ENCODE measurements around the gene CHADL. TPM values are rescaled to one million over a fixed set of nuclear protein-coding genes. Genes with fewer than 3 reads are reported as not detected.
"Not testable (repeated sequence)": the region's sequence is repeated elsewhere in the genome, so short reads cannot be mapped to it uniquely, and the experiment has no call there.

CHADL gene
- total RNA-seq, 2 donors from 2014 or later = 1.6 to 3.5 TPM

DNA sequence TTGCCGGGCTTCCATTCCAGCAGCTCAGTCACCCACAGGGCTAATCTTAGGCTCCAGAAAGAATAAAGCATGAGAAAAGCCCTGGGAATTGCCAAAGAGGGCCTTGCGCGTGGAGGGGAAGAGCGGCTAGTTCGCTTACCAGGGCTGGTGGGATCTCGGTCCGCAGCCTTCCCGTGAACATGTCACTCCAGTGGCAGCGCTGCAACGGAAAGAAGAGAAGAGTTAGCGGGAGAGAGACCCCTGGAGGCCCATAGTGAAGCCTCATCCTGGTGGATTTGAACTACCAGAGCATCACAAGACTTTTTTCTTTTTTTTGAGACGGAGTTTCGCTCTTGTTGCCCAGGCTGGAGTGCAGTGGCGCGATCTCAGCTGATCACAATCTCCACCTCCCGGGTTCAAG lies 27.2 kb upstream of the CHADL start:
- DNase-seq (no peak), ATAC-seq (no peak)
- no peaks in the 10 kb centered on the region for H3K9me3 ChIP-seq (ENCODE audit: control insufficient read depth, low read length, poor library complexity, severe bottlenecking)
- peaks cover 7% of the 10 kb centered on the region for H3K4me1 Mint-ChIP-seq
- H3K36me3 Mint-ChIP-seq (ENCODE audit: low read depth) = peaks cover 2% of the 10 kb centered on the region
- H3K27ac Mint-ChIP-seq = no peak overlapping the region
- H3K4me3 Mint-ChIP-seq = no peak overlapping the region
- H3K27me3 Mint-ChIP-seq = no peaks in the 10 kb centered on the region

DNA sequence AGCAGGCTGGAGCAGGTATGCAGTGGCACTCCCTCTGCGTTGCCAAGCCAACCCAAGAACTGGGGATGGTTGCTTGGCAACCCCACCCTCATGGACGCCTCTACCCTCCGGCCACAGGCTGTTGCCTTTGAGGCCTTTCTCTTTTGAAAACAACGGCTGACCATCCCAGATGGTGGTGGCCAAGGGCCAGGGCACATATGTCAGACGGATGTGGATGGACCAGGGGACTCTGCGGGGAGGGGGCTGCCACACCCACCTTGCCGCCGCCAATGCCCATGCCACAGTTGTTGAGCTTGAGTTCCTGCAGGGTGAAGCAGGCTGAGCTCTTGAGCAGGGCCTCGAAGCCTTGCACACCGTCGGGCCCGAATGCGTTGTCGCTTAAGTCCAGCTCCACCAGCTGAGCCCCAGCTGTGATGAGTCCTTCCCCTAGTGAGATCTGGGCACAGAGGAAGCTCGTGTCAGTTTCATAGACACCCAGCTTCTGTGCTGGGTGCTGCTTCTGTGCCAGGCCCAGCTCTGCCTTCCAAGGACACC lies 23.7 kb upstream of the CHADL start:
- no peak for ATAC-seq
- H3K4me1 Mint-ChIP-seq = peaks cover 7% of the 10 kb centered on the region
- H3K4me3 Mint-ChIP-seq = no peak overlapping the region
- peak overlapping the region; percentile 14 for H3K27ac Mint-ChIP-seq
- no peaks in the 10 kb centered on the region for H3K27me3 Mint-ChIP-seq
- no peak for DNase-seq
- no peaks in the 10 kb centered on the region for H3K9me3 ChIP-seq (ENCODE audit: control insufficient read depth, low read length, poor library complexity, severe bottlenecking)
- peaks cover 2% of the 10 kb centered on the region for H3K36me3 Mint-ChIP-seq (ENCODE audit: low read depth)

DNA sequence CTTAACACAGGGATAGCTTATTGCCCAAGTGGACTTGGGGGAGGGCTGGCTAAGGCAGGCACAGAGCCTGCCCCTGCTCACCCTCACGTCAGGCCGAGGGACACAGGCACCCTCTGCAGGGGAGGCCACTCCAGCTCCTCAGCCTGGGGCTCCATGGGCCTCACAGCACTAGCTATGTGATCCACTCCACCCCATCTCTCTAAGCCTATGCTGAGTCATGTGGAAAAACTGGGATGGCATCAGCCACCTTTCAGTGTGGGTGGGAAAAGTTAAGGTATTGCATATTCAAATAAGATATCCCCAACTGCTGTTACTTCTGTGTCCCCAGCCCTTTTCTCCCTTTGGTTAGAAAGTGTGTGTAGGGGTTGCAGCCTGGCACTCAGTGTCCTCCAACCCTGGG lies 23.0 kb upstream of the CHADL start:
- peaks cover 4% of the 10 kb centered on the region for H3K36me3 Mint-ChIP-seq (ENCODE audit: low read depth)

GRCh38 chr22:41262250-41262765 lies 21.6 kb upstream of the CHADL start:
- H3K9me3 ChIP-seq (ENCODE audit: control insufficient read depth, low read length, poor library complexity, severe bottlenecking) = no peaks in the 10 kb centered on the region
- Mint-ChIP-seq H3K36me3 (ENCODE audit: low read depth) (peaks cover 2% of the 10 kb centered on the region), H3K27ac (peak overlapping the region; percentile 27), H3K4me3 (no peak overlapping the region), H3K27me3 (no peaks in the 10 kb centered on the region), H3K4me1 (peaks cover 7% of the 10 kb centered on the region)
- DNase-seq = no peak
- ATAC-seq = no peak

More for the DNA sequence above, 23.0 kb upstream of the CHADL start:
- Mint-ChIP-seq H3K27ac (peak overlapping the region; percentile 81), H3K4me1 (peaks cover 7% of the 10 kb centered on the region), H3K27me3 (no peaks in the 10 kb centered on the region), H3K4me3 (peak overlapping the region; percentile 31)
- H3K9me3 ChIP-seq (ENCODE audit: control insufficient read depth, low read length, poor library complexity, severe bottlenecking) = no peaks in the 10 kb centered on the region
- DNase-seq (no peak), ATAC-seq (no peak)

DNA sequence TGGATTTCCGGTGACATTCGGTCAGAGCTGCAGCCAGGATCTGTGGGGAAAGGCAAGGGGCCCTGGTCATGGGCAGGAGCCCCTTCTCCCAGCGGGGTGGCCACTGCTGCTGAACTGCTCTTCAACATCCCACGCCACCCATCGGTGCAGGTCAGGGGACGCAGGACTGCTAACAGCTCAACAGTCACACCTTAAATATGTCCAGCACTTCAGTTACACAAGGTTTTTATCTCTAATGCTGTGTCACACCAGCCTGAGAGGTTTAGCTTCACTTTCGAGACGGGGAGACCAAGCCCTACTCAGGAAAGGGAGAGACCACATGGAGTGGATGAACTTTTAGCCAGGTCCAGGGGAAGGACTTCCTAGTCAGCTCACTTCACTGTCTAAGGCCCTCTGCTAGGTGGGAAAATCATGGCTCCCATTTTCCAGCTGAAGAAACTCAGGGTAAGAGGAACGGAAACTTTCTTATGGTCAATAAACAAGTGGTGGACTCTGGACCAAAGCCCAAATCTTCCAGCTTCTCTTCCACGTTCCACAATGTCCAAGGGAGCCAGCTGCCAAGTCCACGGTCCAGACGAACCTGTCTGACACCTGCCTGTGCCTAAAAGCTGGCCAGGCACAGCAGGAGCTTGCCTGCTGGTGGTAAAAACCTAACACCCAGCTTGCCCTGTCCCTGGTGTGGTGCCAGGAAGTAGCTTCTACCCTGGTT lies 21.0 kb upstream of the CHADL start:
- ATAC-seq = no peak
- peak overlapping the region; percentile 27 for H3K27ac Mint-ChIP-seq
- H3K36me3 Mint-ChIP-seq (ENCODE audit: low read depth) = peaks cover 2% of the 10 kb centered on the region

DNA sequence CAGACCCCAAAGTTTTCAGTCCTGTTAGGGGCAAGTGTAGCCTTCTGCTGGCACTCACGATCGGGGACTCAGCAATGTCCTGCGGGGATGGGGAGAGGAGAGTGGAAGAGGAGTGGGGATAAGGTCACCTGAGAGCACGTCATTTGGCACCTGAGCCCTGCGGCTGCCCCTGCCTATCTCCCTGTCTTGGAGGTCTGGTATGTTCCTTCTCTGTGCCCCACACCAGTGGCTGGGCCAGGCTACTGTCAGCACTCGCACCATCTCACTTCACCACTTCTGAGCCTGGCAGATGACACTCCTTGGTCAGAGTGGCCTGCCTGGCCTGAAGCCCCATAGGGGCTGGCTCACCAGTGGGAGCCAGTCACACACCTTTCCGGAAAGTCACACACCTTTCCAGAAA lies 20.1 kb upstream of the CHADL start:
- Mint-ChIP-seq H3K4me3 (no peak overlapping the region), H3K36me3 (ENCODE audit: low read depth) (peaks cover 2% of the 10 kb centered on the region), H3K27me3 (no peaks in the 10 kb centered on the region), H3K27ac (no peak overlapping the region), H3K4me1 (peaks cover 4% of the 10 kb centered on the region)
- no peaks in the 10 kb centered on the region for H3K9me3 ChIP-seq (ENCODE audit: control insufficient read depth, low read length, poor library complexity, severe bottlenecking)
- ATAC-seq (no peak), DNase-seq (no peak)

More for the DNA sequence above, 21.0 kb upstream of the CHADL start:
- Mint-ChIP-seq H3K4me3 (no peak overlapping the region), H3K27me3 (no peaks in the 10 kb centered on the region), H3K4me1 (peaks cover 7% of the 10 kb centered on the region)
- no peak for DNase-seq
- H3K9me3 ChIP-seq (ENCODE audit: control insufficient read depth, low read length, poor library complexity, severe bottlenecking) = no peaks in the 10 kb centered on the region

GRCh38 chr22:41259756-41260155 lies 19.0 kb upstream of the CHADL start:
- not testable (repeated sequence) for H3K36me3 Mint-ChIP-seq (ENCODE audit: low read depth); H3K27ac Mint-ChIP-seq

GRCh38 chr22:41257696-41258095 lies 17.0 kb upstream of the CHADL start:
- H3K4me1 Mint-ChIP-seq = peaks cover 2% of the 10 kb centered on the region
- ATAC-seq (no peak), DNase-seq (no peak)
- H3K27me3 Mint-ChIP-seq = no peaks in the 10 kb centered on the region
- H3K9me3 ChIP-seq (ENCODE audit: control insufficient read depth, low read length, poor library complexity, severe bottlenecking) = no peaks in the 10 kb centered on the region
- peaks cover 5% of the 10 kb centered on the region for H3K36me3 Mint-ChIP-seq (ENCODE audit: low read depth)
- H3K27ac Mint-ChIP-seq = peak overlapping the region; percentile 37
- H3K4me3 Mint-ChIP-seq = no peak overlapping the region

More at GRCh38 chr22:41259756-41260155, 19.0 kb upstream of the CHADL start:
- H3K27me3 Mint-ChIP-seq; DNase-seq; H3K9me3 ChIP-seq (ENCODE audit: control insufficient read depth, low read length, poor library complexity, severe bottlenecking); H3K4me3 Mint-ChIP-seq; H3K4me1 Mint-ChIP-seq; ATAC-seq: not testable (repeated sequence)

- ATAC-seq (no peak), DNase-seq (no peak)
- Mint-ChIP-seq H3K4me1 (peaks cover 2% of the 10 kb centered on the region), H3K27me3 (no peaks in the 10 kb centered on the region), H3K27ac (peak overlapping the region; percentile 37), H3K4me3 (no peak overlapping the region), H3K36me3 (ENCODE audit: low read depth) (peaks cover 5% of the 10 kb centered on the region)
- H3K9me3 ChIP-seq (ENCODE audit: control insufficient read depth, low read length, poor library complexity, severe bottlenecking) = no peaks in the 10 kb centered on the region
Measured at GRCh38 chr22:41256254-41257253, 15.8 kb upstream of the CHADL start.

- H3K27ac Mint-ChIP-seq = peak overlapping the region; percentile 88
Measured at GRCh38 chr22:41254230-41254629, 13.5 kb upstream of the CHADL start.

GRCh38 chr22:41252365-41252764 lies 11.6 kb upstream of the CHADL start:
- ATAC-seq = no peak
- H3K9me3 ChIP-seq (ENCODE audit: control insufficient read depth, low read length, poor library complexity, severe bottlenecking) = no peaks in the 10 kb centered on the region
- H3K27me3 Mint-ChIP-seq = no peaks in the 10 kb centered on the region
- H3K4me3 Mint-ChIP-seq = no peak overlapping the region
- no peak for DNase-seq
- peaks cover 5% of the 10 kb centered on the region for H3K36me3 Mint-ChIP-seq (ENCODE audit: low read depth)
- peaks cover 2% of the 10 kb centered on the region for H3K4me1 Mint-ChIP-seq
- H3K27ac Mint-ChIP-seq = no peak overlapping the region

More at GRCh38 chr22:41254230-41254629, 13.5 kb upstream of the CHADL start:
- no peak for ATAC-seq
- Mint-ChIP-seq H3K4me3 (no peak overlapping the region), H3K27me3 (no peaks in the 10 kb centered on the region), H3K36me3 (ENCODE audit: low read depth) (peaks cover 7% of the 10 kb centered on the region), H3K4me1 (peaks cover 2% of the 10 kb centered on the region)
- no peak for DNase-seq
- no peaks in the 10 kb centered on the region for H3K9me3 ChIP-seq (ENCODE audit: control insufficient read depth, low read length, poor library complexity, severe bottlenecking)

DNA sequence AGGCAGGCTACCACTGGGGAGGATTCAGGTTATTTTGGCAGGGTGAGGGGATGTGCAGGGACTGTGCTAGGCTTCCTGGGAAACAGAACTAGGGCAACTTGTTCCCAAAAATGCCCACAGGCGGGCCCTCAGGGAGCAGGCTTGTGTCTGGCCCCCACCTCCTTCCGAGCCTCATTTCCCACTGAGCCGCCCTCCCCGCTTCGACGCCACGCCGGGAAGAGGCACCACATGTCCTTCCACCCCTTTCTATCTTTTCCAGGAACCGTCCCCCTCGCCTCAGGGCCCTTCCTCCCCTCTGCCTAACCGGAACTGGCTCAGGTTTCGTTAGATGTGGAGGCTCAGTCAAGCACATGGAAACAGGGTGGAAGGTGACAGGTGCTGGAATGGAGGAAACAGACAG lies 9.4 kb upstream of the CHADL start:
- Mint-ChIP-seq H3K36me3 (ENCODE audit: low read depth) (peaks cover 5% of the 10 kb centered on the region), H3K27me3 (no peaks in the 10 kb centered on the region), H3K27ac (peak overlapping the region; percentile 79), H3K4me3 (no peak overlapping the region), H3K4me1 (peaks cover 2% of the 10 kb centered on the region)
- H3K9me3 ChIP-seq (ENCODE audit: control insufficient read depth, low read length, poor library complexity, severe bottlenecking) = no peaks in the 10 kb centered on the region
- ATAC-seq (no peak), DNase-seq (no peak)

- Mint-ChIP-seq H3K4me3 (no peak overlapping the region), H3K4me1 (peaks cover 2% of the 10 kb centered on the region), H3K27me3 (no peaks in the 10 kb centered on the region), H3K36me3 (ENCODE audit: low read depth) (peaks cover 5% of the 10 kb centered on the region), H3K27ac (no peak overlapping the region)
- H3K9me3 ChIP-seq (ENCODE audit: control insufficient read depth, low read length, poor library complexity, severe bottlenecking) = no peaks in the 10 kb centered on the region
- DNase-seq = no peak
- no peak for ATAC-seq
Measured at GRCh38 chr22:41249442-41249841, 8.7 kb upstream of the CHADL start.

Measured in T-helper 17 cell (primary cell).